ENCODE results near the gene GJA9.

DNA sequence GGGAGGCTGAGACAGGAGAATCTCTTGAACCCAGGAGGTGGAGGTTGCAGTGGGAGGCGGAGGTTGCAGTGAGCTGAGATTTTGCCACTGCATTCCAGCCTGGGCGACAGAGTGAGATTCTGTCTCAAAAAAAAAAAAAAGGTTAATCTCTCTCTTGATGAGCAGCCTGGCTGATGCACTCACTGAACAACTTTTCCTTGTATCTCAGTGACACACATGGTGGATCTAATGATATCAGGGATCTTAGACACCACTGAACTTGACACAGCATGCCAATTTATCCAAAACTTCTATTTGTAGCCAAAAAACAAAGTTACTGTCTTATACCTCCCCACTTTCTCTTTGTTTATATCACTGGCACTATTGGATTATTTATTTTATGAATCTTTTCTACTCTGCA lies 44.0 kb upstream of the GJA9 start:
- TF ChIP-seq JUND (IDR thresholded peaks at IDR 0.05; ENCODE audit: low read length) (no peak), E2F6 (IDR thresholded peaks at IDR 0.05) (no peak), TBP (IDR thresholded peaks at IDR 0.05; ENCODE audit: low read depth, low read length) (no peak), MAX (IDR thresholded peaks at IDR 0.05) (no peak), RNF2 (IDR thresholded peaks at IDR 0.05; ENCODE audit: borderline replicate concordance, low read depth, low read length, missing control alignments, poor library complexity, severe bottlenecking) (no peak)
- TF ChIP-seq, protein P1, sequence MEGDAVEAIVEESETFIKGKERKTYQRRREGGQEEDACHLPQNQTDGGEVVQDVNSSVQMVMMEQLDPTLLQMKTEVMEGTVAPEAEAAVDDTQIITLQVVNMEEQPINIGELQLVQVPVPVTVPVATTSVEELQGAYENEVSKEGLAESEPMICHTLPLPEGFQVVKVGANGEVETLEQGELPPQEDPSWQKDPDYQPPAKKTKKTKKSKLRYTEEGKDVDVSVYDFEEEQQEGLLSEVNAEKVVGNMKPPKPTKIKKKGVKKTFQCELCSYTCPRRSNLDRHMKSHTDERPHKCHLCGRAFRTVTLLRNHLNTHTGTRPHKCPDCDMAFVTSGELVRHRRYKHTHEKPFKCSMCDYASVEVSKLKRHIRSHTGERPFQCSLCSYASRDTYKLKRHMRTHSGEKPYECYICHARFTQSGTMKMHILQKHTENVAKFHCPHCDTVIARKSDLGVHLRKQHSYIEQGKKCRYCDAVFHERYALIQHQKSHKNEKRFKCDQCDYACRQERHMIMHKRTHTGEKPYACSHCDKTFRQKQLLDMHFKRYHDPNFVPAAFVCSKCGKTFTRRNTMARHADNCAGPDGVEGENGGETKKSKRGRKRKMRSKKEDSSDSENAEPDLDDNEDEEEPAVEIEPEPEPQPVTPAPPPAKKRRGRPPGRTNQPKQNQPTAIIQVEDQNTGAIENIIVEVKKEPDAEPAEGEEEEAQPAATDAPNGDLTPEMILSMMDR (IDR thresholded peaks at IDR 0.05; ENCODE audit: control extremely low read depth in 1 of 3, insufficient read depth in 1 of 3, low read depth in 1 of 3, low read length in 3 of 3) = no peak
- TF ChIP-seq, protein P2, sequence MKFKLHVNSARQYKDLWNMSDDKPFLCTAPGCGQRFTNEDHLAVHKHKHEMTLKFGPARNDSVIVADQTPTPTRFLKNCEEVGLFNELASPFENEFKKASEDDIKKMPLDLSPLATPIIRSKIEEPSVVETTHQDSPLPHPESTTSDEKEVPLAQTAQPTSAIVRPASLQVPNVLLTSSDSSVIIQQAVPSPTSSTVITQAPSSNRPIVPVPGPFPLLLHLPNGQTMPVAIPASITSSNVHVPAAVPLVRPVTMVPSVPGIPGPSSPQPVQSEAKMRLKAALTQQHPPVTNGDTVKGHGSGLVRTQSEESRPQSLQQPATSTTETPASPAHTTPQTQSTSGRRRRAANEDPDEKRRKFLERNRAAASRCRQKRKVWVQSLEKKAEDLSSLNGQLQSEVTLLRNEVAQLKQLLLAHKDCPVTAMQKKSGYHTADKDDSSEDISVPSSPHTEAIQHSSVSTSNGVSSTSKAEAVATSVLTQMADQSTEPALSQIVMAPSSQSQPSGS (IDR thresholded peaks at IDR 0.05; ENCODE audit: low read length) = no peak
